SK-N-SH treated with all-trans-retinoic acid at 6 μM for 48 hours (cell line): ENCODE measurements around the gene COG2.

ENCODE experiments used
- ARNTL ChIP-seq: fragments of 450-650 bp; formaldehyde crosslinking; IDR thresholded peaks from 2 replicates; pipeline ENCODE4 v1.5.0; 2020; ENCODE audit warnings: low read depth, mild to moderate bottlenecking, moderate library complexity, borderline replicate concordance
- ZC3H10 ChIP-seq: fragments of 250-450 bp; sonication (Bioruptor Pico); IDR thresholded peaks from 2 replicates; pipeline ENCODE4 v1.5.1; 2021; ENCODE audit warnings: mild to moderate bottlenecking, moderate library complexity
- ZNF70 ChIP-seq: fragments of 450-650 bp; formaldehyde crosslinking; IDR thresholded peaks from 2 replicates; pipeline ENCODE4 v1.5.0; 2020; ENCODE audit warnings: mild to moderate bottlenecking, moderate library complexity

- TF ChIP-seq ZNF70 (no peak), ARNTL (CRISPR knock-in tag) (no peak), ZC3H10 (CRISPR knock-in tag) (no peak)
Measured at GRCh38 chr1:230639714-230640209, 2.5 kb upstream of the COG2 start.
